ENCODE measurements around the gene NKTR.

GRCh38 chr3:42640129-42640528, 39.6 kb downstream of the NKTR start:
- TF ChIP-seq CTCF (IDR thresholded peaks at IDR 0.05; ENCODE audit: poor library complexity) (no peak), EZH2 (IDR thresholded peaks at IDR 0.05; ENCODE audit: borderline replicate concordance) (no peak), EZH2phosphoT487 (IDR thresholded peaks at IDR 0.05; ENCODE audit: low read depth, severe bottlenecking, unreplicated experiment) (no peak)
